Mucosa of descending colon (tissue), 3 donors: ENCODE results near the gene CHMP1B. TPM values are rescaled to one million over a fixed set of nuclear protein-coding genes. Genes with fewer than 3 reads are reported as not detected.

Experiments used
- ATAC-seq: fragments of 200-7000 bp; cut with Tn5 transposase; one replicate; pipeline ENCODE4 v1.9.1; 2020; ENCODE audit warnings: mild to moderate bottlenecking, moderate library complexity
- DNase-seq, 3 donors: peaks; one replicate each; pipeline ENCODE4 v3.0.0-alpha.2; 2020
- H3K36me3 ChIP-seq: fragments of 200-600 bp; one replicate; pipeline ENCODE4 v1.8.0; 2021; ENCODE audit warnings: low read depth, mild to moderate bottlenecking
- H3K4me1 ChIP-seq: fragments of 200-600 bp; one replicate; pipeline ENCODE4 v1.8.0; 2021; ENCODE audit warnings: low read depth, mild to moderate bottlenecking
- H3K4me3 ChIP-seq: fragments of 200-600 bp; one replicate; pipeline ENCODE4 v1.8.0; 2021; ENCODE audit warnings: mild to moderate bottlenecking
- H3K9me3 ChIP-seq: fragments of 200-600 bp; one replicate; pipeline ENCODE4 v1.8.0; 2021; ENCODE audit warnings: mild to moderate bottlenecking
- CTCF ChIP-seq: fragments of 200-600 bp; IDR thresholded peaks from one replicate; pipeline ENCODE4 v1.8.0; 2022; ENCODE audit warnings: antibody characterized with exemption, mild to moderate bottlenecking
- intact Hi-C, 2 donors: fragments of 100-400 bp; cut with DNase I in 1 of 2; cut with micrococcal nuclease in 1 of 2; formaldehyde crosslinking; loops; one replicate each; pipeline versions ENCODE4 v1.11.0 to v1.11.1; 2022; cut with DNase I, micrococcal nuclease
- total RNA-seq, 3 donors: library from RNA; stranded (reverse); fragmentation: NEBNext Ultra II Directional in 2 of 3; extraction: Animal tissue kit (Norgen Biotek cat#: 25700) in 2 of 3; gene quantifications; one replicate each; pipeline versions ENCODE4 v1.2.1 to v1.2.4, GENCODE V29; 2021 to 2023
- donor health status: DM: no; HTN: no; CAD: no; lungs with moderate emphysema.
- donor health status: DM: no; HTN: no; CAD: no.
- donor health status: DM: no; HTN: yes; CAD: no.

The CHMP1B gene
- total RNA-seq, 3 donors from 2014 or later: 60.9 to 88.3 (median 66.7) TPM

DNA sequence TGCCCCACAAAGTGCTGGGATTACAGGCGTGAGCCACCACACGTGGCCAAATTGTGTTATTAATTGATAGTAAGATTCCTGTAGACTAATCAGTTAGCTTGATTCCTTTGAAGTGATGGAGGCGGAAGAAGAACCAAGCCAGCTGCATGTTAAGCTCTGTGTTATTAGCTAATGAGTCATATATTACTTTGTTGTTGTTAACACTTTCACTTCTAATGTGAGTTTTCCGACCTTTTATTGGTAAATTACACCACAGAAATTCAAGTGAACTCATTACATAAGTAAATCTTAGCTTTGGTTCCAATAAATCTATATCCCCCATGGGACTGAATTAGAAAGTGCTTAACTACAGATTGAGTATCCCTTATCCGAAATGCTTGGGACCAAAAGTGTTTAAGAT is 20.3 kb downstream of the CHMP1B start:
- Histone ChIP-seq H3K9me3 (no peaks in the 10 kb centered on the region), H3K4me3 (no peak overlapping the region), H3K4me1 (no peaks in the 10 kb centered on the region), H3K36me3 (no peaks in the 10 kb centered on the region)
- no peak for ATAC-seq
- intact Hi-C loops: no loop called here
- no peak for DNase-seq
- no peak for TF ChIP-seq CTCF

- Histone ChIP-seq H3K36me3 (no peaks in the 10 kb centered on the region), H3K4me3 (no peak overlapping the region), H3K9me3 (no peaks in the 10 kb centered on the region), H3K4me1 (no peaks in the 10 kb centered on the region)
- ATAC-seq (peak; percentile 74), DNase-seq (peak in 1 of 3 donors; percentile 61)
- no peak for TF ChIP-seq CTCF
- intact Hi-C loops: no loop called here
Observed at GRCh38 chr18:11872479-11873136, 21.4 kb downstream of the CHMP1B start.

- intact Hi-C loops: no loop called here
Observed at GRCh38 chr18:11873670-11874340, 22.6 kb downstream of the CHMP1B start.

DNA sequence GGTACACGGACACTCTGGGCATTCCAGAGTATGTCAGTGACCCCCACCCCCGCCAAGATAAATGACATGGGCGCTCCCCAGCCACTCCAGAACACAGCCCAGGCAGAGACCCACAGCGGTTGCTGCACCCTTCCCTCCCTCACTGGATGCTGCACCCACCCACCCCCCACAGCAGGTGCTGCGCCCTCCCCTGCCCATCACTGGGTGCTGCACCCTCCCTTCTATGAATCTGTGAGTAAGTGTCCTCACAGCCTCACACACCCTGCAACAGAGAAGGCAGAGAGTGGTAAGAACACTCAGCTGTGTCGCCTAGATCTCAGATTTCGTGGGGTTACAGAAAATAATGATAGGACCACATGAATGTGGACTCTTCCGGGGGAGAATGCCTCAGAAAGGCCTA is 23.5 kb downstream of the CHMP1B start:
- H3K4me1 ChIP-seq: no peaks in the 10 kb centered on the region
- no peaks in the 10 kb centered on the region for H3K36me3 ChIP-seq
- intact Hi-C loops: no loop called here
- H3K9me3 ChIP-seq: no peaks in the 10 kb centered on the region
- DNase-seq (no peak), ATAC-seq (no peak)
- no peak for TF ChIP-seq CTCF
- H3K4me3 ChIP-seq: no peak overlapping the region

More at GRCh38 chr18:11873670-11874340, 22.6 kb downstream of the CHMP1B start:
- Histone ChIP-seq H3K36me3 (no peaks in the 10 kb centered on the region), H3K9me3 (no peaks in the 10 kb centered on the region), H3K4me1 (no peaks in the 10 kb centered on the region), H3K4me3 (no peak overlapping the region)
- TF ChIP-seq CTCF: no peak
- ATAC-seq (no peak), DNase-seq (no peak)

DNA sequence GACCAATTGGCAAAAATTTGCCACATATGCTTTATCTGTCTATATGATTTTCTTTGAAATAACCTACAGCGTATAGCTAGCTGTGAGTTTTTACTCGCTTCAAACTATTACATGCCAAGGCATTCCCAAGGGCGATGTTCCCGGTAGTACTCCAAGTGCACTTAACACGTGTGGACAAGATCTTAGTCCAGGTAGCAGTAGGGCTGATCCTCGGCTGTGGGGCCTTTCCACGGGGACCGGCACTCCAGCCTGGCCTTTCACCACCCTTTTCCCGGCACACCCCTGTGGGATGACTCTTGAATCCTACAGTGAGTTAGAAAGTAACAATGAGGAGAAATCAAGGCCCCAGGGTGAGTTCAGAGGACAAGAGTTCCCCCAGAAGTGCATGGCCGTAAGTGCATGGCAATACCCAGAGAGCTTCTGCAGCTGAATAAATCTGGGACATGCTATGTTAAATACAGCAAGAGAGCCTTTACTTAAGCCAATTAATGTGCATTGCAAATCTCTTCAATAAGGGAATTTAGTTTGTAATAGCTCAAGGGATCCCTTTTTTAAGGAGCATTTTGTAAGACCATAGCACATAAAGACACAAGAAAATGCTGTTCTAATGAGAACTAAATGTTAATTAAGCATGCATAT is 26.4 kb downstream of the CHMP1B start:
- intact Hi-C loops: no loop called here
- Histone ChIP-seq H3K4me3 (no peak overlapping the region), H3K36me3 (no peaks in the 10 kb centered on the region), H3K4me1 (no peaks in the 10 kb centered on the region), H3K9me3 (no peaks in the 10 kb centered on the region)
- no peak for TF ChIP-seq CTCF
- no peak for ATAC-seq
- DNase-seq: no peak
